Activated CD8-positive, alpha-beta T cell treated with anti-CD3 and anti-CD28 coated beads, Interleukin-2, amount 10 ng/mL, durations not matched to agents 7 days and 5 days (primary cell): ENCODE measurements around the gene MAN1A2. TPM values are rescaled to one million over a fixed set of nuclear protein-coding genes. Genes with fewer than 3 reads are reported as not detected.
"Not testable (repeated sequence)": the region's sequence is repeated elsewhere in the genome, so short reads cannot be mapped to it uniquely, and the experiment has no call there.

Experiments
- ATAC-seq: fragments of 150-1000 bp; cut with Tn5 transposase; one replicate; pipeline ENCODE4 v1.10.0; 2021; ENCODE audit warnings: moderate library complexity
- CTCF ChIA-PET: fragments of 350-600 bp; sonication (Branson Sonifier 250); formaldehyde crosslinking; loops from one replicate; lab custom pipeline; 2021; ENCODE audit warnings: antibody characterized with exemption; lab: Charles Lee
- POLR2A ChIA-PET: fragments of 350-600 bp; sonication (Branson Sonifier 250); formaldehyde crosslinking; loops from one replicate; lab custom pipeline; 2021; ENCODE audit warnings: antibody characterized with exemption; lab: Charles Lee
- DNase-seq: peaks from one replicate; pipeline ENCODE4 v3.0.0-alpha.2; 2020
- H3K27ac Mint-ChIP-seq: one replicate; pipeline ENCODE4 v1.8.0; 2021; ENCODE audit warnings: mild to moderate bottlenecking, mixed read lengths
- H3K27me3 Mint-ChIP-seq: one replicate; pipeline ENCODE4 v1.8.0; 2021; ENCODE audit warnings: low read depth, mixed read lengths
- H3K36me3 Mint-ChIP-seq: one replicate; pipeline ENCODE4 v1.8.0; 2021; ENCODE audit warnings: low read depth, mixed read lengths
- H3K4me1 Mint-ChIP-seq: one replicate; pipeline ENCODE4 v1.8.0; 2021; ENCODE audit warnings: low read depth, mixed read lengths
- H3K4me3 Mint-ChIP-seq: one replicate; pipeline ENCODE4 v1.8.0; 2021; ENCODE audit warnings: mild to moderate bottlenecking, mixed read lengths
- H3K9me3 Mint-ChIP-seq: one replicate; pipeline ENCODE4 v1.8.0; 2022; ENCODE audit warnings: mixed read lengths; ENCODE audit not compliant: insufficient read depth
- total RNA-seq, 2 experiments: library from RNA; stranded (reverse); gene quantifications; one replicate each; pipeline ENCODE4 v1.2.3, GENCODE V29; 2021

Gene MAN1A2
- total RNA-seq, 2 experiments from 2014 or later = 32.8 to 33.2 TPM

- H3K27me3 Mint-ChIP-seq = no peaks in the 10 kb centered on the region
- ChIA-PET POLR2A (no interaction called here), CTCF (interaction anchor here (0.8 kb wide), 1 partner anchor 340 kb away, joined by 3 read pairs; no protein-coding TSS in a partner anchor)
- H3K36me3 Mint-ChIP-seq = peaks cover 52% of the 10 kb centered on the region
- ATAC-seq (no peak), DNase-seq (no peak)
- H3K4me1 Mint-ChIP-seq = no peaks in the 10 kb centered on the region
- no peak overlapping the region for H3K4me3 Mint-ChIP-seq
- H3K9me3 Mint-ChIP-seq = no peaks in the 10 kb centered on the region
- H3K27ac Mint-ChIP-seq = no peak overlapping the region
These were observed 46.2 kb downstream of the MAN1A2 start for GRCh38 chr1:117413412-117413811.

- no peak for DNase-seq
- Mint-ChIP-seq H3K36me3 (peaks cover 44% of the 10 kb centered on the region), H3K4me1 (no peaks in the 10 kb centered on the region), H3K27ac (no peak overlapping the region), H3K9me3 (no peaks in the 10 kb centered on the region), H3K4me3 (no peak overlapping the region), H3K27me3 (no peaks in the 10 kb centered on the region)
- ChIA-PET CTCF (no interaction called here), POLR2A (no interaction called here)
- no peak for ATAC-seq
These were observed 47.7 kb downstream of the MAN1A2 start for GRCh38 chr1:117414943-117415342.

- H3K4me3 Mint-ChIP-seq = no peak overlapping the region
- DNase-seq (no peak), ATAC-seq (no peak)
- ChIA-PET CTCF (no interaction called here), POLR2A (no interaction called here)
- no peak overlapping the region for H3K27ac Mint-ChIP-seq
- H3K9me3 Mint-ChIP-seq = no peaks in the 10 kb centered on the region
- H3K27me3 Mint-ChIP-seq = no peaks in the 10 kb centered on the region
- peaks cover 49% of the 10 kb centered on the region for H3K36me3 Mint-ChIP-seq
- H3K4me1 Mint-ChIP-seq = no peaks in the 10 kb centered on the region
These were observed 48.8 kb downstream of the MAN1A2 start for GRCh38 chr1:117416004-117416403.

GRCh38 chr1:117416546-117417125 is 49.4 kb downstream of the MAN1A2 start:
- CTCF ChIA-PET = no interaction called here
- DNase-seq (no peak), ATAC-seq (no peak)
- H3K27ac Mint-ChIP-seq = no peak overlapping the region
- POLR2A ChIA-PET = no interaction called here
- no peaks in the 10 kb centered on the region for H3K9me3 Mint-ChIP-seq
- H3K4me3 Mint-ChIP-seq = no peak overlapping the region
- H3K36me3 Mint-ChIP-seq = peaks cover 45% of the 10 kb centered on the region
- H3K27me3 Mint-ChIP-seq = no peaks in the 10 kb centered on the region
- H3K4me1 Mint-ChIP-seq = no peaks in the 10 kb centered on the region

- Mint-ChIP-seq H3K4me3 (no peak overlapping the region), H3K27ac (no peak overlapping the region), H3K36me3 (peaks cover 36% of the 10 kb centered on the region), H3K9me3 (peaks cover 24% of the 10 kb centered on the region), H3K27me3 (no peaks in the 10 kb centered on the region), H3K4me1 (no peaks in the 10 kb centered on the region)
- CTCF ChIA-PET = no interaction called here
- DNase-seq = no peak
- POLR2A ChIA-PET = interaction anchor here (0.6 kb wide), 1 partner anchor 373 kb away, joined by 3 read pairs; no protein-coding TSS in a partner anchor
- ATAC-seq = no peak
These were observed 57.9 kb downstream of the MAN1A2 start for GRCh38 chr1:117425050-117425734.

- no peak overlapping the region for H3K4me3 Mint-ChIP-seq
- H3K36me3 Mint-ChIP-seq = peaks cover 27% of the 10 kb centered on the region
- peaks cover 24% of the 10 kb centered on the region for H3K9me3 Mint-ChIP-seq
- ChIA-PET CTCF (no interaction called here), POLR2A (no interaction called here)
- DNase-seq (no peak), ATAC-seq (no peak)
- H3K4me1 Mint-ChIP-seq = no peaks in the 10 kb centered on the region
- no peaks in the 10 kb centered on the region for H3K27me3 Mint-ChIP-seq
- H3K27ac Mint-ChIP-seq = no peak overlapping the region
These were observed 60.0 kb downstream of the MAN1A2 start for GRCh38 chr1:117427297-117427696.

- DNase-seq (no peak), ATAC-seq (no peak)
- no peaks in the 10 kb centered on the region for H3K4me1 Mint-ChIP-seq
- ChIA-PET POLR2A (no interaction called here), CTCF (interaction anchor here (1.2 kb wide), 1 partner anchor 174 kb away, joined by 3 read pairs; no protein-coding TSS in a partner anchor)
- no peak overlapping the region for H3K27ac Mint-ChIP-seq
- no peak overlapping the region for H3K4me3 Mint-ChIP-seq
- no peaks in the 10 kb centered on the region for H3K36me3 Mint-ChIP-seq
- no peaks in the 10 kb centered on the region for H3K27me3 Mint-ChIP-seq
- no peaks in the 10 kb centered on the region for H3K9me3 Mint-ChIP-seq
These were observed 66.7 kb downstream of the MAN1A2 start for GRCh38 chr1:117433943-117434342.

- no peaks in the 10 kb centered on the region for H3K36me3 Mint-ChIP-seq
- H3K4me3 Mint-ChIP-seq = no peak overlapping the region
- no peak overlapping the region for H3K27ac Mint-ChIP-seq
- no peaks in the 10 kb centered on the region for H3K9me3 Mint-ChIP-seq
- no peaks in the 10 kb centered on the region for H3K4me1 Mint-ChIP-seq
- H3K27me3 Mint-ChIP-seq = no peaks in the 10 kb centered on the region
- DNase-seq (no peak), ATAC-seq (no peak)
- ChIA-PET CTCF (interaction anchor here (0.8 to 1.6 kb wide), 2 partner anchors 96 to 322 kb away, joined by 3 read pairs; no protein-coding TSS in a partner anchor), POLR2A (no interaction called here)
These were observed 69.3 kb downstream of the MAN1A2 start for GRCh38 chr1:117436513-117436912.

GRCh38 chr1:117447661-117448060 is 80.4 kb downstream of the MAN1A2 start:
- CTCF ChIA-PET = no interaction called here
- Mint-ChIP-seq H3K27me3 (no peaks in the 10 kb centered on the region), H3K27ac (no peak overlapping the region), H3K4me3 (no peak overlapping the region), H3K4me1 (no peaks in the 10 kb centered on the region), H3K36me3 (peaks cover 50% of the 10 kb centered on the region), H3K9me3 (peaks cover 7% of the 10 kb centered on the region)
- POLR2A ChIA-PET = no interaction called here
- ATAC-seq (no peak), DNase-seq (no peak)

GRCh38 chr1:117452216-117452615 is 85.0 kb downstream of the MAN1A2 start:
- H3K36me3 Mint-ChIP-seq = peaks cover 49% of the 10 kb centered on the region
- H3K4me3 Mint-ChIP-seq = no peak overlapping the region
- POLR2A ChIA-PET = no interaction called here
- DNase-seq (no peak), ATAC-seq (no peak)
- H3K27ac Mint-ChIP-seq = no peak overlapping the region
- H3K9me3 Mint-ChIP-seq = peaks cover 7% of the 10 kb centered on the region
- no peaks in the 10 kb centered on the region for H3K4me1 Mint-ChIP-seq
- CTCF ChIA-PET = no interaction called here
- H3K27me3 Mint-ChIP-seq = no peaks in the 10 kb centered on the region

GRCh38 chr1:117453958-117454357 is 86.7 kb downstream of the MAN1A2 start:
- H3K4me1 Mint-ChIP-seq = no peaks in the 10 kb centered on the region
- no peak overlapping the region for H3K4me3 Mint-ChIP-seq
- CTCF ChIA-PET = no interaction called here
- no peaks in the 10 kb centered on the region for H3K27me3 Mint-ChIP-seq
- H3K9me3 Mint-ChIP-seq = peaks cover 7% of the 10 kb centered on the region
- ATAC-seq (no peak), DNase-seq (no peak)
- POLR2A ChIA-PET = no interaction called here
- no peak overlapping the region for H3K27ac Mint-ChIP-seq
- peaks cover 37% of the 10 kb centered on the region for H3K36me3 Mint-ChIP-seq

- H3K4me3 Mint-ChIP-seq, H3K36me3 Mint-ChIP-seq, H3K9me3 Mint-ChIP-seq, POLR2A ChIA-PET, ATAC-seq, DNase-seq, H3K27me3 Mint-ChIP-seq, CTCF ChIA-PET, H3K4me1 Mint-ChIP-seq, H3K27ac Mint-ChIP-seq: not testable (repeated sequence)
These were observed 91.2 kb downstream of the MAN1A2 start for GRCh38 chr1:117458410-117458809.
